Endothelial cell of umbilical vein (primary cell): Measurements from ENCODE around the gene MEPCE. TPM values are rescaled to one million over a fixed set of nuclear protein-coding genes. Genes with fewer than 3 reads are reported as not detected.

ENCODE experiments used
- BruUV-seq: library from RNA; stranded (reverse); fragments of 400-500 nt; replicated peaks from 2 replicates; lab custom pipeline; 2021; lab: Mats Ljungman, UMichigan
- CTCF ChIA-PET: fragments of 300-600, 350-600 bp; sonication (Branson Sonifier 250); formaldehyde crosslinking; loops from one replicate; lab custom pipeline; 2021; ENCODE audit warnings: antibody characterized with exemption, inconsistent platforms; lab: Charles Lee
- POLR2A ChIA-PET: fragments of 300-600, 350-600 bp; sonication (Branson Sonifier 250); formaldehyde crosslinking; loops from one replicate; lab custom pipeline; 2021; ENCODE audit warnings: antibody characterized with exemption, inconsistent platforms; lab: Charles Lee
- DNase-seq: peaks from one replicate; pipeline ENCODE4 v3.0.0-alpha.2; 2011; ENCODE audit warnings: low read depth, low spot score
- FAIRE-seq: peaks from 2 replicates; lab custom pipeline; 2011; peaks lifted over from hg19 to GRCh38; lab: Jason Lieb, UNC
- H2AFZ ChIP-seq: 2 replicates; pipeline ENCODE4 v1.6.0; 2012; ENCODE audit warnings: low read depth, low read length, control low read depth, inconsistent platforms
- H3K27ac ChIP-seq: 2 replicates; pipeline ENCODE4 v1.5.1; 2011; ENCODE audit warnings: low read depth, mild to moderate bottlenecking, control low read depth, low read length, moderate library complexity; ENCODE audit not compliant: insufficient read depth
- H3K27me3 ChIP-seq, 2 experiments: 2 replicates each; pipeline versions ENCODE4 v1.6.0 to v1.6.1; 2011; ENCODE audit warnings: low read length in 2 of 2, mixed read lengths in 1 of 2; ENCODE audit not compliant: control insufficient read depth in 2 of 2, insufficient read depth in 2 of 2
- H3K36me3 ChIP-seq, 2 experiments: 2 replicates in 1 of 2; 3 replicates in 1 of 2; pipeline ENCODE4 v1.5.1; 2011; ENCODE audit warnings: low read length in 2 of 2, mild to moderate bottlenecking in 1 of 2, moderate library complexity in 1 of 2; ENCODE audit not compliant: control insufficient read depth in 2 of 2, insufficient read depth in 2 of 2; ENCODE audit errors: extremely low read depth in 1 of 2
- H3K4me1 ChIP-seq: 3 replicates; pipeline ENCODE4 v1.5.1; 2011; ENCODE audit warnings: mild to moderate bottlenecking, low read length; ENCODE audit not compliant: control insufficient read depth, insufficient read depth; ENCODE audit errors: extremely low read depth
- H3K4me2 ChIP-seq: 2 replicates; pipeline ENCODE4 v1.6.1; 2011; ENCODE audit warnings: low read length, control low read depth, mixed read lengths; ENCODE audit not compliant: insufficient read depth
- H3K4me3 ChIP-seq, 3 experiments: fragments of 200-600 bp in 1 of 3; sonication (generic), shearing (Covaris generic) in 1 of 3; replicated peaks in 1 of 3; 2 replicates each; pipeline ENCODE4 v1.5.1; 2011 to 2016; ENCODE audit warnings: control low read depth in 3 of 3, low read length in 3 of 3, mild to moderate bottlenecking in 2 of 3, inconsistent platforms in 1 of 3, low read depth in 1 of 3, moderate library complexity in 1 of 3; ENCODE audit not compliant: insufficient read depth in 1 of 3
- H3K79me2 ChIP-seq: 2 replicates; pipeline ENCODE4 v1.6.0; 2012; ENCODE audit warnings: low read length, inconsistent platforms; ENCODE audit not compliant: control insufficient read depth, insufficient read depth
- H3K9ac ChIP-seq: replicated peaks from 2 replicates; pipeline ENCODE3; 2011; ENCODE audit warnings: low read length, control low read depth; ENCODE audit not compliant: insufficient read depth; ENCODE audit errors: extremely low read depth
- H3K9me1 ChIP-seq: replicated peaks from 3 replicates; pipeline ENCODE4 v1.6.0; 2011; ENCODE audit warnings: mild to moderate bottlenecking, low read length; ENCODE audit not compliant: control insufficient read depth, insufficient read depth; ENCODE audit errors: extremely low read depth
- H3K9me3 ChIP-seq: replicated peaks from 2 replicates; pipeline ENCODE4 v1.5.1; 2012; ENCODE audit warnings: low read length, inconsistent platforms; ENCODE audit not compliant: control insufficient read depth, insufficient read depth
- H4K20me1 ChIP-seq: replicated peaks from 2 replicates; pipeline ENCODE3; 2011; ENCODE audit warnings: mild to moderate bottlenecking, low read length; ENCODE audit not compliant: control insufficient read depth, insufficient read depth; ENCODE audit errors: extremely low read depth
- EZH2 ChIP-seq: IDR thresholded peaks from 2 replicates; pipeline ENCODE4 v1.6.1; 2012; ENCODE audit warnings: borderline replicate concordance, low read depth, mild to moderate bottlenecking, moderate library complexity, low read length, inconsistent platforms; ENCODE audit not compliant: severe bottlenecking
- FOS ChIP-seq: IDR thresholded peaks from 2 replicates; pipeline ENCODE4 v1.6.1; 2011; ENCODE audit warnings: mild to moderate bottlenecking, low read length, moderate library complexity, borderline replicate concordance; ENCODE audit not compliant: insufficient read depth
- JUN ChIP-seq: IDR thresholded peaks from 2 replicates; pipeline ENCODE4 v1.6.1; 2011; ENCODE audit warnings: borderline replicate concordance, low read depth; ENCODE audit not compliant: insufficient read length, insufficient read depth
- POLR2A ChIP-seq: IDR thresholded peaks from 2 replicates; pipeline ENCODE4 v1.6.1; 2012; ENCODE audit warnings: low read depth, mild to moderate bottlenecking, control low read depth, low read length
- POLR2AphosphoS5 ChIP-seq: IDR thresholded peaks from 2 replicates; pipeline ENCODE4 v1.6.1; 2012; ENCODE audit warnings: low read depth, mild to moderate bottlenecking, control low read depth, low read length, moderate library complexity; ENCODE audit not compliant: insufficient read depth
- dilution Hi-C: fragments of 300-500 bp; cut with MboI; formaldehyde crosslinking; loops from one replicate; pipeline ENCODE4 v1.15.0; 2019; ENCODE audit warnings: low sequenced_read_pairs; ENCODE audit not compliant: extremely low pct_ligation_motif_present
- intact Hi-C: fragments of 100-400 bp; cut with micrococcal nuclease; formaldehyde crosslinking; loops from one replicate; pipeline ENCODE4 v1.10.0; 2022
- polyA plus RNA-seq, 4 experiments: library from polyadenylated mRNA; depleted of rRNA in 3 of 4; stranded (reverse) in 3 of 4; unstranded in 1 of 4; fragments of >200 nt; gene quantifications; 2 replicates each; pipeline versions ENCODE4 v1.2.1 to v1.2.3, GENCODE V29; 2011 to 2012; ENCODE audit warnings: missing spikeins in 1 of 4
- total RNA-seq: library from RNA; stranded (reverse); gene quantifications from 2 replicates; pipeline ENCODE4 v1.2.3, GENCODE V29; 2021

Gene MEPCE
- total and polyA plus RNA-seq, 2 donors (not counting 3 experiments of a cell fraction or from before 2014, with no cell fraction given) = 23.3 to 45.8 TPM

DNA sequence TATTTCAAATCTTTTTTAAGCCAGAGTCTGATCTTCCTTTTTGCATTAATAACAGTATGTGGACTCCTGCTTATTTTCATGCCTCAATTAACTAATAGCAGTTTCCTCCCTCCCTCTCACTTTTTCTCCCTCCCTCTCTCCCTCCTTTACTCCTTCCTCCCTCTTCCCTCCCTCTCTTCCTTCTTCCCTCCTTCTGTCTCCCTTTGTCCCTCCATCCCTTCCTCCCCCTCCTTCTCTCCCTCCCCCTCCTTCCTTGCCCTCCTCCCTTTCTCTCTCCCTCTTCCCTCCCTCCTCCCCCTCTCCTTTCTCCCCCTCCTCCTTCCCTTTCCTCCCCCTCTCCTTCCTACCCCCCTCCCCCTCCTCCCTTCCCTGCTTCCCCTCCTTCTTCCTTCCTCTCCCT lies 3.1 kb upstream of the MEPCE start:
- ChIA-PET POLR2A (no interaction called here), CTCF (no interaction called here)
- dilution Hi-C loops = no loop called here
- TF ChIP-seq POLR2A = no peak
- TF ChIP-seq JUN = no peak
- TF ChIP-seq FOS = no peak
- Histone ChIP-seq H3K27me3 (peaks cover 0 to 2% of the 10 kb centered on the region in 2 experiments), H3K9me1 (no peaks in the 10 kb centered on the region), H3K4me2 (no peak overlapping the region), H3K9me3 (no peaks in the 10 kb centered on the region), H3K27ac (no peak overlapping the region), H3K36me3 (peaks cover 0 to 3% of the 10 kb centered on the region in 2 experiments), H4K20me1 (no peaks in the 10 kb centered on the region), H3K79me2 (peaks cover 16% of the 10 kb centered on the region), H3K9ac (no peak overlapping the region), H3K4me1 (peaks cover 11% of the 10 kb centered on the region), H3K4me3 (no peak overlapping the region), H2AFZ (no peak overlapping the region)
- DNase-seq = no peak
- no peak for FAIRE-seq
- no TSS peak for BruUV-seq
- intact Hi-C loops = no loop called here

DNA sequence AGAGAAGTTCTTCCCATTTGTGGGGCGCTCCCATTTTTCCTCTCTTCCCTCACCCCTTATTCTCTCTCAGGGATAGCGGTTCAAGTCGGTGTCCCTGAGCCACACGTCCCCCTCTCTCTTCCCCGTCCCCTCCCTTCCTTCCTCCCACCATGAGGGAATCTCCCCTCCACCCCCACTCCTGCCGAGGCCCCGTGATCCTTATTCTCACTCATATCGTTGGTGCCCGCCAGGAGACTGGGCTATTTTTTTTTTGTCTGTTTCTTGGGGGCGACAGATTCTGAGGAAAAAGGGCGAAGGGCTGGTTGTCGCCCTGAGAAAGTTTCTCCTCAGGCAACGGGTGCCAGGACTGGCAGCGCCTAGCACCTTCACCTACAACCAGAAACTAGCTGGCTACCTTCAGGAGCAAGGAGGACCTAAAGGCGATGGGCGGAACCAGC lies 1.9 kb upstream of the MEPCE start:
- intact Hi-C loops = loop anchor here (1.0 to 2.0 kb wide), 2 partner anchors 9 to 51 kb away; partner anchors contain the start of genes PPP1R35 and TSC22D4
- Histone ChIP-seq H3K9me1 (no peaks in the 10 kb centered on the region), H3K4me3 (no peak overlapping the region), H3K9ac (no peak overlapping the region), H4K20me1 (no peaks in the 10 kb centered on the region), H3K9me3 (no peaks in the 10 kb centered on the region), H3K36me3 (peaks cover 0 to 8% of the 10 kb centered on the region in 2 experiments), H3K79me2 (peaks cover 29% of the 10 kb centered on the region), H3K27ac (no peak overlapping the region), H3K27me3 (peaks cover 0 to 2% of the 10 kb centered on the region in 2 experiments), H3K4me1 (peaks cover 19% of the 10 kb centered on the region), H2AFZ (peak overlapping the region; percentile 6), H3K4me2 (no peak overlapping the region)
- FAIRE-seq = no peak
- dilution Hi-C loops = no loop called here
- ChIA-PET CTCF (interaction anchor here (1.6 to 1.8 kb wide), 2 partner anchors 17 to 55 kb away, joined by 4 to 10 read pairs; no protein-coding TSS in a partner anchor), POLR2A (interaction anchor here (0.7 to 3.1 kb wide), 12 partner anchors 8 to 278 kb away, joined by 3 to 59 read pairs (median 6); partner anchors contain the start of genes FBXO24, LRCH4 and POP7)
- TF ChIP-seq POLR2A = no peak
- TF ChIP-seq EZH2 = no peak
- no peak for TF ChIP-seq JUN
- no peak for TF ChIP-seq FOS
- no peak for TF ChIP-seq POLR2AphosphoS5
- no peak for DNase-seq
- BruUV-seq = no TSS peak
